OCI-LY1 (cell line): ENCODE results near the gene ANO4.

ENCODE experiments used
- CTCF ChIP-seq: fragments of 200-600 bp; sonication (generic), shearing (Covaris generic); IDR thresholded peaks from 2 replicates; pipeline ENCODE4 v1.5.1; 2017; ENCODE audit warnings: mild to moderate bottlenecking, antibody characterized with exemption, low read length, moderate library complexity, mixed read lengths
- EZH2 ChIP-seq: fragments of 200-600 bp; sonication (generic), shearing (Covaris generic); IDR thresholded peaks from 2 replicates; pipeline ENCODE4 v1.8.0; 2017; ENCODE audit warnings: borderline replicate concordance, mixed run types, mild to moderate bottlenecking, antibody characterized with exemption, low read length, moderate library complexity, mixed read lengths

- no peak for TF ChIP-seq CTCF
- no peak for TF ChIP-seq EZH2
These were observed 270.1 kb downstream of the ANO4 start for GRCh38 chr12:101064721-101065120.
